NCI-H128 (cell line): ENCODE results near the gene CCDC197.

Experiments
- DNase-seq: peaks from one replicate; lab custom pipeline; 2025; ENCODE audit not compliant: unreplicated experiment; lab: John Stamatoyannopoulos, UW

Gene CCDC197

GRCh38 chr14:94022532-94023411 lies 25.7 kb downstream of the CCDC197 start:
- DNase-seq = no peak

DNA sequence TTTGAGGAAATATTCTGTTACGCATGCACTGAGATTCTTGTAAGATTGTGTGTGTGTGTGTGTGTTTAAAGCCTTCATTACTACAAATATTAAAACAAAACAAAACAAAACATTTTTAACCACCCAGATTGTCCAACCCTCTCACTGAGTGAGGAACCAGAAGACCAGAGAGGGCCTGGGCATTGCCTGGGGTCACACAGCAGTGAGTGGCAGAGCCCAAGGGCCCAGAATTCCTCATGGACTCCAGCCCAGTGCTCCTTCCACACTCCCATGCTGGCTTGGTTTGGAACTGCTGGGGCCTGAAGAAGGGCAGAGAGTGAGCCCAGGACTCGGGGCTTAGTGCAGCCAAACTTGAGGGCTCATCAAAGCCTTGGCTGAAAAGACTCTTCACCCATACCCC lies 27.4 kb downstream of the CCDC197 start:
- DNase-seq = no peak

- no peak for DNase-seq
These were observed 28.6 kb downstream of the CCDC197 start for GRCh38 chr14:94025720-94026119.

GRCh38 chr14:94026173-94026888 lies 29.2 kb downstream of the CCDC197 start, which contains the start of gene OTUB2:
TSS of gene OTUB2 (plus strand) at chr14:94026340. CDS start at chr14:94026538, 198 bp downstream.
- DNase-seq = peak; percentile 99

DNA sequence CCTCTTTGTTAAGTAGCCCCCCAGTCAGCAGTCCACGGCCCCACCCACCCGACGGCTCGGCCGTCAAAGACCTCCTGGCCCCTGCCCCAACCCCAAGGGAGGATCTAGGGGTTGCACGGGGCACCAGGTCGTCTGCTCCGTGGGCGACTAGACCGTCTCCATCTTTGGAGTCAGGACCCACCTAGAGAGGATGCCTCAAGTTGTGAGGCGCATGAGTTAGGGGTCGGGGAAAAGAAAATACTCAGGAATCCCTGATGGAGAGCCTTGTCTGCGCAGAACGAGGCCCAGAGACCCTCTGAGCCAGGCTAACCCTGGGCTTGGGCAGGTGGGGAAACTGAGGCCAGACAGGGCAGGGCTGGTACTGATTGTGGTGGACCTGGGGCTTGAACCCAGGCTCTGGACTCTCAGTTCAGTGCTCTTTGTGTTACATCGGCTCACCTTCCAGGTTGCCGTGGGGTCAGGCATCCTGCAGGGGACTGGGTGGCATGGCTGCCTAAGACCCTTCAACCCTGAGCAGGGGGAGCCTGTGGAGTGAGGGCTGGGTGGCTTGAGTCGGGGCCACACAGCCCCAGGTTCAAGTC lies 29.9 kb downstream of the CCDC197 start:
- no peak for DNase-seq

DNA sequence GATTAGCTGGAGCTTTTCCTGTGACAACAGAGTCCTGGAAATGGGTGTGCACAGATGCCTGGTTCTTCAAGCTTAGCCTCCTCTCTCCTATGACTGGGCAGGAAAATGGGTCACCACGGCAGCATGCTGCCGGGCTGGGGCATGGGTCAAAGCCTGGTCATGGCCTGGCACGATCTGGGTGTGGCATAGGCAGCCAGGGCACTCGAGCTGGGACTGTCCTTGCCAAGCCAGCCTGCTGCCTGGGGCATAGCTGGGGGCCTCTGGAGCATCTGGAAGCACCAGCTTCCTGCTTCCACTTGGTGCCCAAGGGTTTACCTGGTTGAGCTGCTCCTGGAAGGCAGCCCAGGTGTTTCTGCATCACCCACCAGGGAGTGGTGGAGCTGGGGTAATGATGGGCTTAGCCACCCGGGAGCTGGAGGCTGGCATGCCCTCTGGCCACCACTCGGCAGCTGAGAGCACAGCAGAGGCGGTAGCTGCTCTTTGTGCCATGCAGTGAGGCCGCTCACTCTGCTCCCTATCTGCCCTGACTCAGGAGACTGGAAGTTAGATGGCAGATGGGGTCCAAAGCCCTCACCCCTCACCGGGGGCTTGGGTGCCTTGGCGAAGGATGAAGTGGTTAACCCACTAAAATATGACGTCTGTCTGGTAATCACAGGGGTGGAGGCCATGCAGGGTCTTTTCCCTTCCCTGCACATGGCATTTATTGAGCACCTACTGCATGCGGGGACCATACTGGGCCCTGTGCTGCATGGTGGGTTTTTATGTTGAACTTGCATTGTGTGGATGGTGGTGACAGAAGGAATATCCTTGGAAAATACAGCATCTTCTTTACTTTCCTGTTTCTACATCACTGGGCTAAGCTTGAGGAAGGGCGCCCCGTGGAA lies 30.7 kb downstream of the CCDC197 start:
- no peak for DNase-seq

GRCh38 chr14:94028450-94028826 lies 31.3 kb downstream of the CCDC197 start:
- DNase-seq = no peak

DNA sequence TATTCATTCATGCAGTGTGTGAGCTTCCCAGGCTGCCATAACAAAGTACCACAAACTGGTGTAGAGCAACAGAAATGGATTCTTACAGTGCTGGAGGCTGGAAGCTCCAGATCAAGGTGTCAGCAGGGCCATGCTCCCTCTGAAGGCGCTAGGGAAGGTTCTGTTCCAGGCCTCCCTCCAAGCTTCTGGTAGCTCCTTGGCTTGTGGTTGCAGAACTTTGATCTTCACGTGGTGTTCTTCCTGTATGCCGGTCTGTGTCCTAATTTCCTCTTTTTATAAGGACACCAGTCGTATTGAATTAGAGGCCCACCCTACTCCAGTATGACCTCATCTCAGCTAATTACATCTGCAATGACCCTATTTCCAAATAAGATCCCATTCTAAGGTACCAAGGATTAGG lies 32.2 kb downstream of the CCDC197 start:
- DNase-seq = no peak

GRCh38 chr14:94029671-94030203 lies 32.6 kb downstream of the CCDC197 start:
- no peak for DNase-seq

- no peak for DNase-seq
These were observed 33.5 kb downstream of the CCDC197 start for GRCh38 chr14:94030571-94030970.

GRCh38 chr14:94031161-94031882 lies 34.2 kb downstream of the CCDC197 start:
- DNase-seq = no peak

GRCh38 chr14:94031883-94032279 lies 34.8 kb downstream of the CCDC197 start:
- DNase-seq = no peak

- DNase-seq = no peak
These were observed 37.8 kb downstream of the CCDC197 start for GRCh38 chr14:94034886-94035285.

- no peak for DNase-seq
These were observed 39.4 kb downstream of the CCDC197 start for GRCh38 chr14:94036313-94037167.

DNA sequence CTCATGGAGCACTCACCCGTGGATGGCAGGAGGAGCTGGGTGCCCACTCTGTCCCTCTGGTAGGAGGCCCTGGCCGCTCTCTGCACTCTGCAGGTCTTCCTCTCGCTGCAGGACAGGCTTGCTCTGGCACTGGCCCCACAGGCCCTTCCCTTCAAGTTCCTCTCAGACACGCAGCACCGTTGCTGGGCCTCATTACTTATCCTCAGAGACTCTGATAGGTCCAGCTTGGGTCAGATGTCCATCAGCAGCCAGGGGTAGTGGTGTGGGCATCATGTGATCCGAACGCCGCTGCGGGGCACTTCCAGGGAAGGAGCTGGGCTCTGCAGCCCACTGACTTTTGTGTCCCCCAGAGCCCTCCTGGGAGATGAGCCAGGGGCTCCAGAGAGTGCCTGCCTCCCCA lies 40.9 kb downstream of the CCDC197 start:
- no peak for DNase-seq

- DNase-seq = no peak
These were observed 41.4 kb downstream of the CCDC197 start for GRCh38 chr14:94038510-94038909.

- DNase-seq = no peak
These were observed 42.0 kb downstream of the CCDC197 start for GRCh38 chr14:94038921-94039629.

- DNase-seq = no peak
These were observed 43.1 kb downstream of the CCDC197 start for GRCh38 chr14:94040247-94040646.
